Adrenal gland (tissue), 5 donors: Measurements from ENCODE around the gene FBXO36.

ENCODE experiments used
- CTCF ChIP-seq, 6 experiments: fragments of 450-650 bp in 4 of 6; fragments of 200-600 bp in 2 of 6; sonication (generic) in 1 of 6; IDR thresholded peaks; 1 replicate in 5 of 6; 2 replicates in 1 of 6; pipeline versions ENCODE4 v1.5.1 to v1.8.0; 2016 to 2021; ENCODE audit warnings: antibody characterized with exemption in 6 of 6, mild to moderate bottlenecking in 2 of 6, moderate library complexity in 1 of 6
- POLR2A ChIP-seq, 2 donors: fragments of 450-650 bp; IDR thresholded peaks; one replicate each; pipeline ENCODE4 v1.6.1; 2017; ENCODE audit warnings: antibody characterized with exemption in 2 of 2, mild to moderate bottlenecking in 2 of 2, moderate library complexity in 1 of 2
- donor health status: DM: no; HTN: no; CAD: no.

GRCh38 chr2:230018153-230018552 is 95.8 kb downstream of the FBXO36 start:
- TF ChIP-seq CTCF (IDR thresholded peaks at IDR 0.05) (no peak), POLR2A (IDR thresholded peaks at IDR 0.05) (no peak)
